Esophagus muscularis mucosa (tissue), 4 donors: Measurements from ENCODE around the gene RBAK.
"Not testable (repeated sequence)": the region's sequence is repeated elsewhere in the genome, so short reads cannot be mapped to it uniquely, and the experiment has no call there.

Source experiments
- EP300 ChIP-seq: sonication (generic); formaldehyde crosslinking; IDR thresholded peaks from one replicate; pipeline ENCODE4 v1.6.1; 2017; ENCODE audit warnings: antibody characterized with exemption
- POLR2A ChIP-seq: fragments of 450-650 bp; IDR thresholded peaks from one replicate; pipeline ENCODE4 v1.6.1; 2017; ENCODE audit warnings: antibody characterized with exemption, moderate library complexity, mild to moderate bottlenecking, low read depth
- POLR2AphosphoS5 ChIP-seq, 2 donors: sonication (generic); formaldehyde crosslinking; IDR thresholded peaks; one replicate each; pipeline ENCODE4 v1.6.1; 2017; ENCODE audit warnings: antibody characterized with exemption in 2 of 2
- TF ChIP-seq, protein P1 (sequence below), 3 experiments: fragments of 200-600 bp in 2 of 3; fragments of 450-650 bp in 1 of 3; sonication (generic) in 2 of 3; IDR thresholded peaks; one replicate each; pipeline ENCODE4 v1.5.1; 2017 to 2019; ENCODE audit warnings: antibody characterized with exemption in 3 of 3, mild to moderate bottlenecking in 2 of 3, moderate library complexity in 1 of 3

DNA sequence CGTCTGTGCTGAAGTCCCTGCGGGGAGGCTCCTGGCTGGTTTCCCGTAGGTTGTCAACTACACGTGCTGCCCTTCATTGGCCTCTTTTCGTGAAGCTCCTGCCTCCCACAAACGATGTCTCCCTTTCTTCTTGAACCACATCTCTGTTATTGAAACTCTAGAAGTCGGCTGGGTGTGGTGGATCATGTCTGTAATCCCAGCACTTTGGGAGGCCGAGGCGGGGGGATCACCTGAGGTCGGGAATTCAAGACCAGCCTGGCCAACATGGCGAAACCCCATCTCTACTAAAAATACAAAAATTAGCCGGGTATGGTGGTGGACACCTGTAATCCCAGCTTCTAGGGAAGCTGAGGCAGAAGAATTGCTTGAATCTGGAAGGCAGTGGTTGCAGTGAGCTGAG is 28.0 kb upstream of the RBAK start:
- TF ChIP-seq, protein P1, sequence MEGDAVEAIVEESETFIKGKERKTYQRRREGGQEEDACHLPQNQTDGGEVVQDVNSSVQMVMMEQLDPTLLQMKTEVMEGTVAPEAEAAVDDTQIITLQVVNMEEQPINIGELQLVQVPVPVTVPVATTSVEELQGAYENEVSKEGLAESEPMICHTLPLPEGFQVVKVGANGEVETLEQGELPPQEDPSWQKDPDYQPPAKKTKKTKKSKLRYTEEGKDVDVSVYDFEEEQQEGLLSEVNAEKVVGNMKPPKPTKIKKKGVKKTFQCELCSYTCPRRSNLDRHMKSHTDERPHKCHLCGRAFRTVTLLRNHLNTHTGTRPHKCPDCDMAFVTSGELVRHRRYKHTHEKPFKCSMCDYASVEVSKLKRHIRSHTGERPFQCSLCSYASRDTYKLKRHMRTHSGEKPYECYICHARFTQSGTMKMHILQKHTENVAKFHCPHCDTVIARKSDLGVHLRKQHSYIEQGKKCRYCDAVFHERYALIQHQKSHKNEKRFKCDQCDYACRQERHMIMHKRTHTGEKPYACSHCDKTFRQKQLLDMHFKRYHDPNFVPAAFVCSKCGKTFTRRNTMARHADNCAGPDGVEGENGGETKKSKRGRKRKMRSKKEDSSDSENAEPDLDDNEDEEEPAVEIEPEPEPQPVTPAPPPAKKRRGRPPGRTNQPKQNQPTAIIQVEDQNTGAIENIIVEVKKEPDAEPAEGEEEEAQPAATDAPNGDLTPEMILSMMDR (IDR thresholded peaks at IDR 0.05) = not testable (repeated sequence)
- not testable (repeated sequence) for TF ChIP-seq POLR2A; POLR2AphosphoS5 (IDR thresholded peaks at IDR 0.05); EP300
